ENCODE results near the gene GALM. TPM values are rescaled to one million over a fixed set of nuclear protein-coding genes. Genes with fewer than 3 reads are reported as not detected.

The GALM gene
- polyA plus RNA-seq, 12 donors: 8.9 to 18.4 (median 12.4) TPM; not detected in 1

GRCh38 chr2:38648107-38648761, 17.7 kb upstream of the GALM start:
- DNase-seq: no peak

GRCh38 chr2:38649176-38649728, 16.7 kb upstream of the GALM start:
- no peak for DNase-seq

- DNase-seq: no peak
Observed at GRCh38 chr2:38650012-38650411, 15.9 kb upstream of the GALM start.

GRCh38 chr2:38650717-38651116, 15.2 kb upstream of the GALM start:
- no peak for DNase-seq

- no peak for DNase-seq
Observed at GRCh38 chr2:38652431-38653273, 13.3 kb upstream of the GALM start.

- no peak for DNase-seq
Observed at GRCh38 chr2:38653380-38653714, 12.6 kb upstream of the GALM start.

- no peak for DNase-seq
Observed at GRCh38 chr2:38653715-38654527, 12.0 kb upstream of the GALM start.

GRCh38 chr2:38654528-38655381, 11.2 kb upstream of the GALM start:
- no peak for DNase-seq

- DNase-seq: no peak
Observed at GRCh38 chr2:38655441-38655840, 10.5 kb upstream of the GALM start.

GRCh38 chr2:38656866-38657480, 8.9 kb upstream of the GALM start:
- no peak for DNase-seq

- DNase-seq: no peak
Observed at GRCh38 chr2:38658613-38659012, 7.3 kb upstream of the GALM start.

GRCh38 chr2:38659115-38659514, 6.8 kb upstream of the GALM start:
- no peak for DNase-seq

- DNase-seq: no peak
Observed at GRCh38 chr2:38660282-38660681, 5.6 kb upstream of the GALM start.

GRCh38 chr2:38661306-38661705, 4.6 kb upstream of the GALM start:
- DNase-seq: no peak

- no peak for DNase-seq
Observed at GRCh38 chr2:38666556-38666910, 619 bp downstream of the GALM start.

GRCh38 chr2:38668092-38668491, 2.2 kb downstream of the GALM start:
- no peak for DNase-seq

- no peak for DNase-seq
Observed at GRCh38 chr2:38668779-38669479, 3.0 kb downstream of the GALM start.

- DNase-seq: no peak
Observed at GRCh38 chr2:38671303-38671702, 5.4 kb downstream of the GALM start.

GRCh38 chr2:38671946-38672345, 6.0 kb downstream of the GALM start:
- no peak for DNase-seq

All from muscle of arm (tissue), 12 donors.